ENCODE measurements around the gene AAGAB. TPM values are rescaled to one million over a fixed set of nuclear protein-coding genes. Genes with fewer than 3 reads are reported as not detected.

The AAGAB gene
- total RNA-seq, 1 experiment from 2014 or later: 52.0 TPM

DNA sequence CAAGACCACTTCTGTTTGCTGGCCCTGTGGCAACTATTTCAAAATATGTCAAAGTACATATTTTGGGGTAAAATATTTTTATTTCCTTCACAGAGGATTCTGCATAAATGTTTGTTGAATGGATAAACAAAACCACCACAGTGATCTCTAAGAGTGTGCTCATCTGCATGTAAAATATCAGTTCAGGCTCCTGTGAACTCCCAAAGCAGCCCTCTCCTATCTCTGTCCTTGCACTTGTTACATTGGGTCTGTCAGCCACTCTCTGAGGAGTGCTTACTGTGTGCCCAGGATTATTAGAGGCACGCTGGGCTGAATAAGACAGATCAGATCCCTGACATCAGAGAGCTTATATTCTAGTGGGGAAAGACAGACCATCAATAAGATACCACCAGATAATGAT, 27.3 kb upstream of the AAGAB start (continued):
- TF ChIP-seq SRF (IDR thresholded peaks at IDR 0.05; ENCODE audit: low read depth) (no peak), EZH2 (IDR thresholded peaks at IDR 0.05) (no peak), ZFX (IDR thresholded peaks at IDR 0.05) (no peak), CEBPB (IDR thresholded peaks at IDR 0.05; ENCODE audit: low read depth) (no peak), ZNF274 (IDR thresholded peaks at IDR 0.05; ENCODE audit: low read depth, low read length) (no peak)

DNA sequence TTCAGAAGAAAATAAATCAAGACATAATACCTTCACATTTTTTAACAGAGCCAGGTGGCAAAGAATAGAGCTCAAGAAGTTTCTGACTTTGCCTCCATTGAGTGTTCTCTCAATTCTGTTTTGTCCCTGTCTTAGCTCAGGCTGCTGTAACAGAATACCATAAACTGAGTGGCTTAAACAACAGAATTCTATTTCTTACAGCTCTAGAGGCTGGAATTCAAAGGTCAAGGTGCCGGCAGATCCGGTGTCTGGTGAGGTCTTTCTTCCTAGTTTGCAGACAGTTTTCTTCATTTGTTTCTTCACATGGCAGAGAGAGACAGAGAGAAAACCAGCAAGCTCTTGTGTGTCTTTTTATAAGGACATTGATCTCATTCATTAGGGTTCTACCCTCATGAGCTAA, 25.8 kb upstream of the AAGAB start:
- ChIA-PET CTCF (no interaction called here), POLR2A (no interaction called here)

More for the DNA sequence above, 25.8 kb upstream of the AAGAB start:
- Histone ChIP-seq H3K27ac (ENCODE audit: low read depth, low read length) (no peak overlapping the region), H4K20me1 (ENCODE audit: insufficient read depth) (no peaks in the 10 kb centered on the region), H2AFZ (ENCODE audit: low read depth, low read length, poor library complexity, severe bottlenecking) (no peak overlapping the region), H3K27me3 (ENCODE audit: insufficient read depth, low read length) (no peaks in the 10 kb centered on the region), H3K4me3 (replicated peaks in 1 of 2; ENCODE audit: low read depth in 1 of 2, low read length in 2 of 2) (no peak overlapping the region), H3K9ac (ENCODE audit: low read length) (no peak overlapping the region), H3K36me3 (ENCODE audit: control insufficient read depth in 1 of 2, insufficient read depth in 2 of 2, low read length in 2 of 2) (no peaks in the 10 kb centered on the region), H3K4me2 (ENCODE audit: low read length) (no peak overlapping the region), H3K9me3 (ENCODE audit: control insufficient read depth in 1 of 2, insufficient read depth in 1 of 2, low read depth in 1 of 2, low read length in 2 of 2) (no peaks in the 10 kb centered on the region; a peak in 1 of 4 replicates), H3K9me2 (ENCODE audit: insufficient read depth) (no peaks in the 10 kb centered on the region), H3K79me2 (ENCODE audit: insufficient read depth, low read length) (no peaks in the 10 kb centered on the region), H3K4me1 (ENCODE audit: control insufficient read depth in 1 of 2, insufficient read depth in 2 of 2, low read length in 2 of 2) (no peaks in the 10 kb centered on the region)
- ATAC-seq (no peak), DNase-seq (ENCODE audit: low read depth, low spot score) (no peak)
- BruUV-seq (replicated peaks): no TSS peak
- no peak for TF ChIP-seq POLR2AphosphoS5 (IDR thresholded peaks at IDR 0.05; ENCODE audit: low read depth, low read length)
- TF ChIP-seq, protein P1, sequence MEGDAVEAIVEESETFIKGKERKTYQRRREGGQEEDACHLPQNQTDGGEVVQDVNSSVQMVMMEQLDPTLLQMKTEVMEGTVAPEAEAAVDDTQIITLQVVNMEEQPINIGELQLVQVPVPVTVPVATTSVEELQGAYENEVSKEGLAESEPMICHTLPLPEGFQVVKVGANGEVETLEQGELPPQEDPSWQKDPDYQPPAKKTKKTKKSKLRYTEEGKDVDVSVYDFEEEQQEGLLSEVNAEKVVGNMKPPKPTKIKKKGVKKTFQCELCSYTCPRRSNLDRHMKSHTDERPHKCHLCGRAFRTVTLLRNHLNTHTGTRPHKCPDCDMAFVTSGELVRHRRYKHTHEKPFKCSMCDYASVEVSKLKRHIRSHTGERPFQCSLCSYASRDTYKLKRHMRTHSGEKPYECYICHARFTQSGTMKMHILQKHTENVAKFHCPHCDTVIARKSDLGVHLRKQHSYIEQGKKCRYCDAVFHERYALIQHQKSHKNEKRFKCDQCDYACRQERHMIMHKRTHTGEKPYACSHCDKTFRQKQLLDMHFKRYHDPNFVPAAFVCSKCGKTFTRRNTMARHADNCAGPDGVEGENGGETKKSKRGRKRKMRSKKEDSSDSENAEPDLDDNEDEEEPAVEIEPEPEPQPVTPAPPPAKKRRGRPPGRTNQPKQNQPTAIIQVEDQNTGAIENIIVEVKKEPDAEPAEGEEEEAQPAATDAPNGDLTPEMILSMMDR (IDR thresholded peaks at IDR 0.05 in 2 of 3, conservative IDR thresholded peaks at IDR 0.05 in 1 of 3; ENCODE audit: borderline replicate concordance in 1 of 3, insufficient read depth in 1 of 3, low read depth in 2 of 3, low read length in 2 of 3): no peak
- no peak for TF ChIP-seq POLR2A (IDR thresholded peaks at IDR 0.05; ENCODE audit: borderline replicate concordance, extremely low read depth, insufficient read depth, insufficient read length)
- no peak for TF ChIP-seq EZH2phosphoT487 (IDR thresholded peaks at IDR 0.05; ENCODE audit: borderline replicate concordance)
- TF ChIP-seq REST (IDR thresholded peaks at IDR 0.05; ENCODE audit: low read depth): no peak
- TF ChIP-seq JUND (IDR thresholded peaks at IDR 0.05): no peak
- TF ChIP-seq CBX3 (IDR thresholded peaks at IDR 0.05; ENCODE audit: low read depth): no peak
- TF ChIP-seq TCF7L2 (IDR thresholded peaks at IDR 0.05; ENCODE audit: borderline replicate concordance, extremely low read depth, insufficient read depth, insufficient read length): no peak
- TF ChIP-seq MAX (IDR thresholded peaks at IDR 0.05): no peak
- intact Hi-C loops (cut with micrococcal nuclease): no loop called here
- RAD21 ChIA-PET (ENCODE audit: low non-redundant PET in 1 of 2, low total read pairs in 2 of 2, uncharacterized antibody in 2 of 2, unreplicated experiment in 2 of 2): no interaction called here

Measured in HCT116 (cell line).